IPS-NIHi11 (cell line): Measurements from ENCODE around the gene SH3GL3.
A peak's percentile ranks its signal among the peaks of the same experiment; 100 is the strongest.

ENCODE experiments used
- DNase-seq: peaks from one replicate; pipeline ENCODE4 v3.0.0; 2012; ENCODE audit warnings: mixed read lengths, low spot score

The SH3GL3 gene

DNA sequence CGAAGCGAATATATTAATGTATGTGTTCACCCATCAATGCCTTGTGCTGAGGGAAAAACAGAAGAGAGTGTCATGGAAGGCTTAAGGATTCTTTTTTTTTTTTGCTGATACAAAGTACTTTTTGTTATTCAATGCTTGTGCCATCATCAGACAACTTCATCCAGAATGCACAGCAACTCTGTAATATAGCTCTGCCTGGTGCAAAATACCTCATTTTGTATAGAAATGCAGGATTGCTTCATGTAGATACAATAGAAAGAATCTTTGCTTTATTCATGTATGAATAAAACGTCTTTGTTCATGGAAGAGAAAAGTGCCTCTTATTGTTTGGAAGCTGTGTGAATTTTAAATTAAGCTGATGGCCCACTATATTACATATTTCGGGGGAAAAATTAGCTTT lies 62.9 kb downstream of the SH3GL3 start:
- DNase-seq, result no peak

GRCh38 chr15:83512459-83512858 lies 65.3 kb downstream of the SH3GL3 start:
- DNase-seq, result peak; percentile 23

- no peak for DNase-seq
These were observed 67.4 kb downstream of the SH3GL3 start for GRCh38 chr15:83514584-83514983.

- DNase-seq, result no peak
These were observed 68.0 kb downstream of the SH3GL3 start for GRCh38 chr15:83515164-83515563.

- DNase-seq, result no peak
These were observed 69.8 kb downstream of the SH3GL3 start for GRCh38 chr15:83516935-83517334.

DNA sequence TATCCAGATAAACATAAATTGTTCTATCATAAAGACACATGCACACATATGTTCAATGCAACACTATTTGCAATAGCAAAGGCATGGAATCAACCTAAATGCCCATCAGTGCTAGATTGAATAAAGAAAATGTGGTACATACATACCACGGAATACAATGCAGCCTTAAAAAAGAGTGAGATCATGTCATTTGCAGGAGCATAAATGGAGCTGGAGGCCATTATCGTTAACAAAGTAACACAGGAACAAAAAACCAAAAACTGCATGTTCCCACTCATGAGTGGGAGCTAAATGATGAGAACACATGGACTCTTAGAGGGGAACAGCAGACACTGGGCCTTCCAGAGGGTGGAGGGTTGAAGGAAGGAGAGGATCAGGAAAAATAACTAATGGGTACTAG lies 79.2 kb downstream of the SH3GL3 start:
- DNase-seq, result no peak

DNA sequence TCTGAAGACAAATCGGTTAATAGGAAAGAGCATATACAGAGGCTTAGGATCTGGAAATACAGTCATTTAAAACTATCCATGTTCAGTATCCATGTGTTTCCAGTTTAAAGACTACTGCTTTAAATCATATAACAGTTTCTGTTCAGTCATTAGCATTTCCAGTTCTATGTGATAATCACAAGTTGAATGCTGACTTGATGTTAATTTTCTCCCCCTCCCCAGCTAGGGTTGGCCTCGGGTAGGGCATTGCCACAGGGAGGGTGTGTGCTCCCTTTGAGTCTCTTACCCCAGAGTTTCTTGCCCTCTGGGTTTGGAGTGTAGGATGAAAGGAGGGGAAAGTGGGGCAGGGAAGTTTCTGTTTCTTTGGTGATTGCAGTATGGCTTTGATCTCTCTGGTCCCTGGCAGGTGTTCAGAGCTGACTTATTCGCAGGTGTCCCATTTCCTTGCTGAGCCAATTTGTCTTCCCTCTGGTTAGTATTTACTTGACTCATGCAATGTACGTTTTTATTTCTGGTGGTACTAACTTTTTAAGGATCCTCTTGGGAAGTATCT lies 86.3 kb downstream of the SH3GL3 start:
- no peak for DNase-seq

DNA sequence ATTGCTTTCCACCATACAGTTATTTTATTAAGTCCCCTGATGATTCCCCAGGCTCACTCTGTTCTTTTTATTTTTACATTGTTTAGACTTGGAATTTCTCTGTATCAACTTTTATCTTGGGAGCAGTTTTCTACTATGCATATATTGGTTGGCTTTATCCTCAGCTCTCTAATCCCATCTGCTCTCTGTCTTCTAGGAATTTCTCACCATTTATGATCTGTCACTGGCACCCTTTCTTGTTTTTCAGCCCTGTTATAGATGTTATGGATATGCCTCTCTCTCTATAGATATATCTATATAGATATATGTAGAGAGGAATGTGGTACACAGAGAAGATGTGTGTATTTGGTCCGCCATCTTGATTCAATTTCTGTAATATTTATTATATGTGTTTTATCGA lies 90.5 kb downstream of the SH3GL3 start:
- no peak for DNase-seq

DNA sequence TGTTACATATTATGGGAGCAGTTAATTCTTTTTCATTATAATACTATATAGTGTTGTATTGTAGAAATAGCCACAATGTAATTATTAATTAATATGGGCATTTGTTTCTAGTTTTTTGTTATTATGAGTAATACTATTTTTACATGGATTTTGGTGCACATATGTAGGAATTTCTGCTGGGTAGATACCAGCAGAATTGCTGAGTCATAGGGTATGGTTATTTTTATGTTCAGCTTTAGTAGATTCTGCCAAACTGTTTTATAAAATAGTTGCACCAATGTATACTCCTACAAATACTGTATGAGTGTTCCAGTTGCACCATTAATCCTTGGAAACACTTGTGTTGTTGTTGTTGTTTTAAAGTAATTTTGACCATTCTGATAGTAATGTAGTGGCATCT lies 91.5 kb downstream of the SH3GL3 start:
- no peak for DNase-seq

DNA sequence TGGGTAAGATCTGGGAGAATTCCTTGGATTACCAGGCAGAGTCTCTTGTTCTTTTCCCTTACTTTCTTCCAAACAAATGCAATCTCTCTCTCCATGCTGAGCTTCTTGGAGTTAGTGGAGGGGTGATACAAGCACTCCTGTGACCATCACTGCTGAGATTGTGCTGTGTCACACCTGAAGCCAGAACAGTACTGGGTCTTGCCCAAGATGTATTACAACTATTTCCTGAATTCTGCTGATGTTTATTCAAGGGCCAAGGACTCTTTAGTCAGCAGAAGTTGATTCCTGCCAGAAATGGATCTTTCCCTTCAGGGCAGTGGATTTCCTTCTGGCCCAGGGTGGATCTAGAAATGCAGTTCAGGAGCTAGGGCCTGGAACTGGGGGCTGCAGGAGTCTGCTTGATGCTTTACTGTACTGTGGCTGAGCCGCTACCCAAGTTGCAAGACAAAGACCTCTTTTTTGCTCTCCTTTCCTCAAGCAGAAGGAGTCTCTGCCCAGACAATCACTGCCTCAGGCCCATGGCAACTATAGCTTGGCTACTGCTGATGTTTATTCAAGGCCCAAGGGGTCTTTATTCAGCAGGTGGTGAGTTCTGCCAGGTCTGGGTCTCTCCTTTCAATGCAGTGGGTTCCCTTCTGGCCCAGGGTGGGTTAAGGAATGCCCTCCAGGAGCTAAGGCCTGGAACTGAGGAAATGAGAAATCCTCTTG lies 98.8 kb downstream of the SH3GL3 start:
- DNase-seq, result no peak

- no peak for DNase-seq
These were observed 99.4 kb downstream of the SH3GL3 start for GRCh38 chr15:83546512-83546888.

DNA sequence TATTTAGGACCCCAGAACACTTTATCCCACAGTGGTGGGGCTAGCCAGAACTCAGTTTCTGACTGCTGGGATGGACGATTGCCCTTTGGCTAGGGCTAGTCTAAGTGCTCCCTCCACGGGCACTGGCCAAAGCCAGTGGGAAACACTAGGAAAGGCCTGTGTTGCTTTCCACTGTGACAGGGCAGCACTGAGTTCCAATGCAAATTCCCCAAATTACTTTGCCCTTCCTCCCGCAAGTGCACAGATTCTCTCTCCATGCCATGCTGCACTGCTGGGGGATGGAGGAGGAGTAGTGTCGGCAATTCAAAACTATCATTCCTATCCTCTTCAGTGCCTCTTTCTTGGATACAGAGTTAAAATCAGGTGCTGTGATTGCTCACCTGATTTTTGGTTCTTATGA lies 100.0 kb downstream of the SH3GL3 start:
- no peak for DNase-seq

- no peak for DNase-seq
These were observed 102.5 kb downstream of the SH3GL3 start for GRCh38 chr15:83549623-83550022.

- no peak for DNase-seq
These were observed 107.4 kb downstream of the SH3GL3 start for GRCh38 chr15:83554558-83554957.

DNA sequence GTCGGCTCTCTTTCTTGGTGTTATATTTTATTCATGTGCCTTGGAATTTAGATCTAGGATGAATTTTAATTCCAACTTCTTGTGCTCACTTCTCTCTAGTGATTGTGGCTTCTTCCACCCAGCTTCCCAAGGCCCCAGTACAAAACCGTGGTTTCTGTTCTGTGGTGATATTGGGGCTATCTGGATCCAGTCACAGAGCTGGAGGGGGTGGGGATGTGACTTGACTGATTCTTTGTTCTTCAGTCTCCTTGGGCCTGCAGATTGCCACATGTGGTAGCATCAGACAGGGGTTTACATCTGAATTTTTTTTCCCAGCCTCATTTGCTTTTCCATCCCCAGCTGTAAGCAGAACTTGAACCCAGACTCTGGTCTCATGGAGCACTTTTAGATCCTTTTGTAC lies 108.2 kb downstream of the SH3GL3 start:
- no peak for DNase-seq

DNA sequence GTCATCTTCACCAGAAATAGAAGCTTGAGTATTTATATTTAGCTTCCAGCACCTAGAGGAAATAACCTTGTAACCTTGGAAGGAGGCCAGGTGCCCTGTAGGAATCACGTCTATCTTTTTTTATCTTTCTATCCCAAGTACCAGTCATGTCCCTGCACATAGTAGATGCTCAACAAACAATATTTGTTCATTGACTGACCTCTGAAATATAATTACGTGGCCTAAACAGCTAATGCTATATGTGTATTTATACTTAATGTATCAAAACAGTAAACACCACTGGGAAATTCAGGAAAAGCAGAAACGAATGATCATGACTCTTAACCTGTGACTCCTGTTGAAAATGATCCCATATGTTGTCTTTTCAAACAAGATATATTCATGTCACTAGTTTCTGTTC lies 108.9 kb downstream of the SH3GL3 start:
- DNase-seq, result no peak

DNA sequence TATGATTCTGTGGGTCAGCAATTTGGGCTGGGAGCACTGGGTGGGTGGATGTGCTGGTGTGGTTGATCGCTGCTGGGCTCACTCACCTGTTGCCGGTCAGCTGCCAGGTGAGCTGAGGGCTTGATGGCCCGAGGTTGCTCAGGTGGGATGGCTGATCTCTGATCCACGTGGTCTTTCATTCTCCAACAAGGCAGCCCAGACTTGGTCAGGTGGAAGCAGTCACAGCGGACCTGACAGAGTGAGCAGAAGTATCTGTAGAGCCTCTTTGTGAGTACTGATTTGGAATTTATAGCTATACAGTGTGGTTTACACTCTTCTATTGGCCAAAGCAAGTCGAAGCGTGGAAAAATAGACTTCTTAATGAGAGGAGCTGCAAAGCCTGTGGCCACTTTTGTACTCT lies 109.6 kb downstream of the SH3GL3 start:
- no peak for DNase-seq

- no peak for DNase-seq
These were observed 111.0 kb downstream of the SH3GL3 start for GRCh38 chr15:83558146-83558545.

DNA sequence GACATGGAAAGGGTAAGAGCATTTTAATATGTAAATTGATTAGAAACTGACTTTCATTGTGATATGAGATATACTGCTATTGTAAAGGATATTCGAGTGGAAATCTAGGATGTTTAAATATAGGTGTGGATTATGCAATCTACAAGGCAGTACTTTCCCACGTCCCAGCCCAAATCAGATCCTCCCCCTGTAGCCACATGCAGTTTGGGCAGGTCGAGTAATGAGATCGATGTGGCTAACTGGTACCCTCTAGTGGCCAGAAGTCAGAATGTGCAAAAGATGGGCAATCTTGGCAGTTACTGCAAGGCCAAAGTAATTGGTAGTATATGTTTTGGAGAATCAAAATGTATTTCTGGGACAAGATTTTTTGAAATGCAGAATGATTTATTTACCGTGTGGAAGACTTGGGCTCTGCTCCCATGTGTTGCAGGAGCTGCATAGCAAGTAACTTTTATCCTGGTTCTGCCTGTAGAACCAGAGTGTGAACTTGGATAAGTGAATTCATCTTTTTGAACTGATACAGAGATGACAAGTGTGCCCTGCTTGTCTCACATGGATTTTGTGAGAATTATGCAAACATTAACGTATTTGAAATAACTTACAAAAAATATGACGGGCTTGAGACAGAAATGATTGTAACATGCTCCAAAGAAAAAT lies 112.3 kb downstream of the SH3GL3 start:
- DNase-seq, result peak; percentile 83

- no peak for DNase-seq
These were observed 114.5 kb downstream of the SH3GL3 start for GRCh38 chr15:83561661-83562060.

DNA sequence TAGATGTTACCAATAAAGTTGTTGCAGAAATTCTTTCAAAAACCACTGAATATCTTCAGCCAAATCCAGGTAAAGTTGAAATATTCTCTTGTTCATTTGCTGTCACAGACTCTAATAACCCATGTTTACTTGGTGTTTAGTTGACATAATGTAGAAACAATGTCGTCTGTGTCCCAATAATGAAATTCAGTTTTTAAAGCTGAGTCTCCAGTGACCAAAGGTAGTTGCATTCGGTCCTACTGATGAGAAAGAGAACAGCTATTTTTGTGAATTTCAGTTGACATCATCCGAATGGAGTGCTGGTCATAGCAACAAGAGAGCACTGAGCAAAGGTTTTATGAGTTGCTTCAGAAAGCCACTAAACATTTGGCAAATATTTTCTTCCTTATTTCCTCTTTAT lies 118.0 kb downstream of the SH3GL3 start:
- DNase-seq, result no peak

GRCh38 chr15:83565553-83566159 lies 118.5 kb downstream of the SH3GL3 start:
- DNase-seq, result peak; percentile 60

DNA sequence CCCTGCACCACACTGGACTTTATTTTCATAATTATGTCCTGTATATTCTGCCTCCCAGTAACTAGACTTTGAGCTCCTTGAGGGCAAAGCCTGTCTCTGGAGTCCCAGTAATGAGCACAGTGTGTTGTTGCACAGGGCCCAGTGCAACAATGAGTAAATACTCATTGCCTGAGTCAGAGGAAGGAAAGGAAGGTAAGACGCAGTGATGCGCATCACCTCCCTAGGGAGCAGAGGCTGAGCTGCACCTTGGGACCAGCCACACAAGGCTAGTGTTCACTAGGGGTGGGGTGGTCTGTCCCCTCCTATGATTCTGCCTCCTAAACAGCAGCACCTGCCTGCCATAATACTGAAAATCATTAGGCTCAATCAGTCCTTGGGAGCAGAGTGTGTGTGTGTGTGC lies 120.2 kb downstream of the SH3GL3 start:
- DNase-seq, result no peak
